Suprapubic skin (tissue), 3 donors: ENCODE measurements around the gene UBE2J1.

Experiments used
- POLR2A ChIP-seq, 2 donors: fragments of 450-650 bp; IDR thresholded peaks; one replicate each; pipeline ENCODE4 v1.6.1; 2017; ENCODE audit warnings: antibody characterized with exemption in 2 of 2, mild to moderate bottlenecking in 2 of 2, moderate library complexity in 2 of 2
- TF ChIP-seq, protein P1 (sequence below), 2 donors: fragments of 200-600 bp in 1 of 2; fragments of 450-650 bp in 1 of 2; sonication (generic) in 1 of 2; IDR thresholded peaks; one replicate each; pipeline ENCODE4 v1.5.1; 2016 to 2019; ENCODE audit warnings: antibody characterized with exemption in 2 of 2, mild to moderate bottlenecking in 1 of 2, moderate library complexity in 1 of 2

DNA sequence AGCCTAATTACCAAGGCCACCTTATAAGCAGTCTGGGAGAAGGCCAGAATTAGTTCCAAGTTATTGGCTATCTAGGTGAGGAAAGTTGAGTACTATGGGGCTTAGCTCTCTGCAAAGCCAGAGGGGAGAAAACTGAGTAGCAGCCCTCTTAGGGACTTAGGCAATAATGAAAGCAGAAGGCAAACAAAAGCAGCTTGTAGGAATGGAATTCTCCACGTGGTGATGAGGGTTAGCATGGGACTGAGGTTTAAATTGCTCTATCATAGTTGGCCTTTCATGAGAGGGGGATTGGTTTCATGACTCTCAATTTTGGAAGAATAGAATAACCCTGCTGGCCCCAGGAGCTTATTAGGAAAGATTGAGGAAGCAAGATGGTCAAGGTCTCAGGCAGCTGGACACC lies 7.0 kb upstream of the UBE2J1 start:
- TF ChIP-seq, protein P1, sequence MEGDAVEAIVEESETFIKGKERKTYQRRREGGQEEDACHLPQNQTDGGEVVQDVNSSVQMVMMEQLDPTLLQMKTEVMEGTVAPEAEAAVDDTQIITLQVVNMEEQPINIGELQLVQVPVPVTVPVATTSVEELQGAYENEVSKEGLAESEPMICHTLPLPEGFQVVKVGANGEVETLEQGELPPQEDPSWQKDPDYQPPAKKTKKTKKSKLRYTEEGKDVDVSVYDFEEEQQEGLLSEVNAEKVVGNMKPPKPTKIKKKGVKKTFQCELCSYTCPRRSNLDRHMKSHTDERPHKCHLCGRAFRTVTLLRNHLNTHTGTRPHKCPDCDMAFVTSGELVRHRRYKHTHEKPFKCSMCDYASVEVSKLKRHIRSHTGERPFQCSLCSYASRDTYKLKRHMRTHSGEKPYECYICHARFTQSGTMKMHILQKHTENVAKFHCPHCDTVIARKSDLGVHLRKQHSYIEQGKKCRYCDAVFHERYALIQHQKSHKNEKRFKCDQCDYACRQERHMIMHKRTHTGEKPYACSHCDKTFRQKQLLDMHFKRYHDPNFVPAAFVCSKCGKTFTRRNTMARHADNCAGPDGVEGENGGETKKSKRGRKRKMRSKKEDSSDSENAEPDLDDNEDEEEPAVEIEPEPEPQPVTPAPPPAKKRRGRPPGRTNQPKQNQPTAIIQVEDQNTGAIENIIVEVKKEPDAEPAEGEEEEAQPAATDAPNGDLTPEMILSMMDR (IDR thresholded peaks at IDR 0.05): no peak
- no peak for TF ChIP-seq POLR2A (IDR thresholded peaks at IDR 0.05)
